GM12892 (cell line): ENCODE results near the gene CDHR1.

Experiments
- POLR2A ChIP-seq: IDR thresholded peaks from 2 replicates; pipeline ENCODE4 v1.6.1; 2011; ENCODE audit warnings: low read depth, low read length, control low read depth
- TAF1 ChIP-seq: IDR thresholded peaks from 2 replicates; pipeline ENCODE4 v1.6.1; 2011; ENCODE audit warnings: low read depth, mild to moderate bottlenecking, control low read depth, low read length, borderline replicate concordance

- TF ChIP-seq POLR2A: no peak
- no peak for TF ChIP-seq TAF1
Observed at GRCh38 chr10:84243759-84244158, 49.4 kb downstream of the CDHR1 start.
